Measurements from ENCODE around the gene CCNT1.

- TF ChIP-seq CTCF (IDR thresholded peaks at IDR 0.05) = no peak
- no peak for TF ChIP-seq POLR2AphosphoS5 (IDR thresholded peaks at IDR 0.05)
- no peak for TF ChIP-seq POLR2A (IDR thresholded peaks at IDR 0.05)
These were observed 26.1 kb downstream of the CCNT1 start for GRCh38 chr12:48690436-48690835.
